GM04503 (cell line): Measurements from ENCODE around the gene TBC1D22B.

Experiments used
- DNase-seq: peaks from one replicate; pipeline ENCODE4 v3.0.0-alpha.2; 2012; ENCODE audit warnings: low read depth

The TBC1D22B gene

DNA sequence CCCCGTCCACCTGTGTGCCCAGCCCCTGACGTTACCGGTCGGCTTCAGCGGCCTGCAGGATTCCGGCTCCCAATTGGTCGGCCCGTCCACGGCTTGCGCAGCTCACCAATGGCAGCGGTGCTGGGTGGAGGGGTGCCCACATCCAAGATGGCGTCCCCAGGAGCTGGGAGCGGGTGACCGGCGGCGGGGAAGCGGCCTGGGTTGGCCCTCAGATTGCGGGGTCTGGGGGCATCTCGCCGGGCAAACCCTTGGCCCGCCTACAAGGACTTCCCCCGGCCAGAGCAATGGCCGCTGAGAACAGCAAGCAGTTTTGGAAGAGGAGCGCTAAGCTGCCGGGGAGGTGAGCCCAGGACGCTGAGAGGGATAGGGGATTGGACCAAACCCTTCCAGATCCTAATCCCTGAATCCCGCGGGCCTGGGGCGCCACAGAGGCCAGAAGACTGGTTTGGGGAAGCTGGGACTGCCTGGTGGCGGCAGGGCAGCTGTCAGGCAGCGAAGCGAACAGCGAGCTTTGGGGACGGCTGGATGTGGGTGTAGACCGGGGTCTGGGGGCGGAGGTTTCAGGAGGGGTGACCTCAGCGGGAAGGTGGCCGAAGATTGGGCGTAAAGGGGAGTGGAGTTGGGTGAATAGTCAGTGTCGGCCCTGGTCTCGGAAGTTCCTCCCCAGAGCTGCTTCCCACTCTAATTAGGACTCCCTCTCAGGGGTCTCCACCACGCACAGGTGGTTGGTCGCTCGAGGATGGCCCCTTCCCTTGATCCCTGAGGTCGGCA is at the start of gene TBC1D22B, which contains the start of gene TMEM217:
Gene TBC1D22B, plus strand, starts transcription at position 139 of the 771 bp plus-strand sequence. Its CDS starts 146 bp downstream, at position 285.
Gene TMEM217, minus strand, starts transcription at position 511 of the 771 bp plus-strand sequence. CDS start 39,114 bp downstream, outside the sequence.
- DNase-seq = no peak

GRCh38 chr6:37207903-37208456 is 49.6 kb upstream of the TBC1D22B start:
- DNase-seq = no peak

- no peak for DNase-seq
These were observed 48.8 kb upstream of the TBC1D22B start for GRCh38 chr6:37208793-37209192.

DNA sequence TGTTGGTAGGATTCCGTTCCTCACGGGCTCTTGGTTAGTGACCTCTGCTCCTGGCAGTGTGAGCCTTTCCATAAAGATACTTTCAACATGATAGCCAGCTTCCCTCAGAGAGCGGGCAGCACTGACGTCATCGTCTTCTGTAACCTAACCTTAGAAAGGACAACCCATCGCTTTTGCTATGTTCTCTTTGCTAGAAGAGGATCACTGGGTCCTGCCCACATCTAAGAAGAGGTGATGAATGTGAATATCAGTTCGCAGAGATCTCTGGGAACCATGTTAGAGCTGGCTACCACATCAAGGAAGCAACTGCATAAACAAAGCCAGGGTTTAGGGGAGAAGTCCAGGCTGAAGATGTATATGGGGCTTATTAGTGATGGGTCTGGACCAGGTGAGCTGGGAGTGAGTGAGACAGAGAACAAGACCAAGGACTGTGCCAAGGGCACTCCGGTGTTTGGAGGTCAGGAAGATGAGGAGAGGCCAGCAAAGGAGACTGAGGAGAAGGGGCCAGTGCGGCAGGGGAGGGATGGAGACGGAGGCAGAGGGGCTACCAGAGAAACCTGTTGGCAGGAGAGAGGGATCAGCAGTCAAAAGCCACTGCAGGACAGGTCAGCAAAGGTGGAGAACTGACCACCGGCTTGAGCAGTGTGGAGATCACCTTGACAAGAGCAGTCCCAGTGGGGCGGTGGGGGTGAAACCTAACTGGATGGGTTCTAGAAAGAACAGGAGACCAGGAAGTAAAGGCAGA is 47.9 kb upstream of the TBC1D22B start:
- DNase-seq = no peak

DNA sequence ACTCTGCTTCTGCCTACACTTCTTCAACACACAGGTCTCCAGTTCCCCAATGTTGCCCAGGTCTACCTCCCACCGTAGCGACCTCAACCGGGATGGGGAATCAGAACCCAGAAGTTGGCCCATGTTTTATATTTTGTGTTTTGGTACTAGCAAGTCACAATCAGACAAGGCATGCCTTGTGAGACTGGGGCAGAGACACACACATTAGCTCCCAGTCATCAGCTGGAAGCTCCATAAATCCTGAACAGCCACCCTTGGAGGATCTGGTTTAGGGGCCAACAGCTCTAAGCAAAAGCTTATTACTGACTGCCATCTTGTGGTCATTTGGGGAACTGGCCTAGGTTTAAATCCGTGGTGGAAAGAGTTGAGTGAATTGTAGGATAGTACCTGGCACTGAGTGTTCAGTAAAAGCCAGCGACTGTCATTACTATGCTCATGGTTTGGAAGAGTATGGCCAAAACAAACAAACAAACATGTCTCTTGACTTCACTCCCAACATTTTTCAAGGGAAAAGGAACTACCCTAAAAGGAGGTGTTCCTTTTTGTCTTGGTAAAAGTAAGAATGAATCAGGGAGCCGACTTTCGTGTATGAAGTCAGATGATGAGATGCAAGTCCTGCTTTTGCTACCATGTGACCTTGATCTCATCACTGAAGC is 47.1 kb upstream of the TBC1D22B start:
- no peak for DNase-seq

DNA sequence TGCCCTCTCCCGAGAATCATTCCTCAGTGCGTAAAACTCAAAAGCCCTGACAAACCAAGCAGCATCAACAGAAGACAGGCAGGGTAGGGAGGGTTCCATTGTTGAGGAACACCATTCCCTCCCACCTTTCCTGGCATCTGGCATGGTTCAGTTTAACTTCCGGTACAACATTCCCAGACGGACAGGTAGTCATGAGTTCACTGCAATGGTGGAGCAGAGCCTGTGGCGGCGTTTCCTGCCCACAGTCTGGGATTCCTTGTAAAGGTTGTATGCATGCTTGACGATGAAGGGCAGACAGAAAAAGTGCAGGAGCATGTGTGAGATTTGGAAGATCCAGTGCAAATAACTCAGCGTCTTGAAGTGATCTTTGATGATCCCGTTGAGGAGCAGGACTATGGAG is 45.3 kb upstream of the TBC1D22B start:
- DNase-seq = no peak

DNA sequence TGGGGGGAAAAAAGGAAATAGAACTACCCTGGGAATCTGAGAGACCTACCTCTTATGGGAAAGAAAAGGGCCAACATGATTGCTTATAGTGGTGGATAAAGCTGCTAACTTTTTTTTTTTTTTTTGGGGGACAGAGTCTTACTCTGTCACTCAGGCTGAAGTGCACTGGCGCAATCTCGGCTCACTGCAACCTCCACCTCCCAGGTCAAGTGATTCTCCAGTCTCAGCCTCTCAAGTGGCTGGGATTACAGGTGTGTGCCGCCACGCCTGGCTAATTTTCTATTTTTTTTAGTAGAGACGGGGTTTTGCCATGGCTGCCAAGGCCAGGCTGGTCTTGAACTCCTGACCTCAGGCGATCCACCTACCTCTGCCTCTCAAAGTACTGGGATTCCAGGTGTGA is 39.5 kb upstream of the TBC1D22B start:
- DNase-seq = no peak

- DNase-seq = no peak
These were observed 39.1 kb upstream of the TBC1D22B start for GRCh38 chr6:37218511-37218910.

DNA sequence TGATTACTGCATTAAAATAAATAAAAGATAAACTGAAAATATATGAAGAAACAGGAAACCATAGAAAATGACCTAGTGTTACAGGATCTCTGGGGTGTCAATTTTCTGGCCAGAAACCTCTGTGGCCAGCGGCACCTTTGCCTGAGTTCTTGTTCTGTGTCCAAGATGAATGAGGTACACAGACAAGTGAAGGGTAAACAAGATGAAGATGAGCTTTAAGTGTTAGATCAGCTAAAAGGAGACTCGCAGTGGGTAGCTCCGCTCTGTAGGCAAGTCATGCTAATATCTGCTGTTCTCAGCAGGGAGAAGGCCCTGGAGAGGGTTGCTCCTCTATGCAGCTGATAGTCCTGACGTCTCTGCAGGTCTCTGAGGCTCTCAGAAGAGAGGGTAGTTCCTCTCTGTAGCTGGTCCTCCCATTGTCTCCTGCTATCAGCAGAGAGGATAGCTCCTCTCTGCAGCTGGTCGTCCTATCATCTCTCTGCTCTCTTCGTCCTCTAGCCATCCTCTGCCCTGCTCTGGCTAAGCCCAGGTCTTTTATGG is 35.9 kb upstream of the TBC1D22B start:
- no peak for DNase-seq

GRCh38 chr6:37222125-37222967 is 35.2 kb upstream of the TBC1D22B start:
- DNase-seq = no peak

GRCh38 chr6:37222992-37223391 is 34.6 kb upstream of the TBC1D22B start:
- DNase-seq = no peak

DNA sequence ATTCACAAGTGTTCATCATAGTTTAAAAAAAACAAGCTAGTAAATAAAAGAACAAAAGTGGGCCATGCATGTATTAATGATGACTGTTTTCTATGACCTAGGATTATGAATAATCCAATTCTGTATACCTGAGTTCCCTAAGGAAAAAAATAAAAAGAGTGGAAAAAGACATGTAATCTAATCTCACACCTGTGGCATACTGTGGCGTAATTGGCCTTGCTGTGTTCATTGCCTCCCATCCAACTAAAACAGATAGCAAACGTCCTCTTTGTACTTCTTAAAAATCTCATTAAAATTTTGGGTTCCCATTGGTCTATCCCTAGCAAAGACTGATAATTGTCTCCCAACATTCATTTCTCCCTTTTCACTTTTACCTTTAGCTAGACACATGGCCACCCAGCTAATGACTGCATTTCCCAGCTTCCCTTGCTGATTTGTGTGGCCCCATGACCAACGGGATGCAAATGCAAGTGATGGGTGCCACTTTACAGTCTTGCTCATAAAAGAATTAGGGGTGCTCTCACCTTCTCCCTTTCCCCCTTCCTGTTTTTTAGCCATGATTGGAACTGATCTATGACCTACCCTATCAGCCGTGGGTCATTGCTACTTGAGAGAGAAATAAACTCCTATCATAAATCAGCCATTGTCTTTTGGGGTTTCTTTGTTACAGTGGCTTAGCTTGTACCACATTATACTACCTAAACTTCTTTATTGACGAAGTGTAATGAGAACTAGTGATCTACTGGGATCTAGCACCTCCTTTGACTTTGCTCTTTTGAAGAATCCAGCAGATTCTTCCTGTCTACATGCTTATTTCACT is 32.0 kb upstream of the TBC1D22B start:
- no peak for DNase-seq

GRCh38 chr6:37230104-37230503 is 27.5 kb upstream of the TBC1D22B start:
- no peak for DNase-seq

DNA sequence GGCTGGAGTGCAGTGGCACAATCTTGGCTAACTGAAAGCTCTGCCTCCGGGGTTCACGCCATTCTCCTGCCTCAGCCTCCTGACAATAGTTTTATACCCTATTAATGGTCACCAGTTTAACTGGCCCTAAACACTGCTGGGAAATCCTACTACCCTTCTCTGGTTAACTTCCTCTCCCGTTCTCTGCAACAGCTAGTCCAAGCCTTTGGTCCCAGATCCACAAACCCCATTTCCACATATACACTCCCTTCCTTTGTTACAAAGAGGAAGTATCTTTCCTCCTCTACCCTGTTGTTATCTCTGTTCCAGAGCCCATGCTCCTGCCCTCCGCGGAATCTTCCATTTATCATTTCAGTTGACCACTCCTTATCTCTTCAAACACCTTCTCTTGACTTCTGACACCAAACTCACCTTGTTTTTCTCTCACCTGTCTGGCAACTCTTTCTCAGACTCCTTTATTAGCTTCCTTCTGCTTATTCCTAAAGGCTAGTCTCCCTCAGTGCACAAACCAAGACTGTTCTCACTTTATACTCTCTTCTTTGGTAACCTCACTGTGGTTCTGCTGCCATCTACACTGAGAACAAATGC is 25.0 kb upstream of the TBC1D22B start:
- no peak for DNase-seq

DNA sequence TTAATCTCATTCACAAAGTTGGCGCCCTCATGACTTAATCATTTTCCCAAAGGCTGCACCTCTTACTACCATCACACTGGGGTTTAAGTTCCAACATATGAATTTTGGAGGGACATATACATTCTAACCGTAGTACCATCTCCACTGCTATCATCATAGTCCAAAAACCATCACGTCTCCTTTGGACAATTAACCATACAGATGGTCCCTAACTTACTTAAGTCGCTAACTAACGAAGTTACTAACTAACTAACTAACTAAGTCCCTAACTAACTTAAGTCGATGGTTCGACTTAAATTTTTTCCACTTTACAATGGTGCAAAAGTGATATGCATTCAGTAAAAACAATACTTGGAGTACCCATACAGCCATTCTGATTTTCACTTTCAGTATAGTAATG is 24.0 kb upstream of the TBC1D22B start:
- DNase-seq = no peak

DNA sequence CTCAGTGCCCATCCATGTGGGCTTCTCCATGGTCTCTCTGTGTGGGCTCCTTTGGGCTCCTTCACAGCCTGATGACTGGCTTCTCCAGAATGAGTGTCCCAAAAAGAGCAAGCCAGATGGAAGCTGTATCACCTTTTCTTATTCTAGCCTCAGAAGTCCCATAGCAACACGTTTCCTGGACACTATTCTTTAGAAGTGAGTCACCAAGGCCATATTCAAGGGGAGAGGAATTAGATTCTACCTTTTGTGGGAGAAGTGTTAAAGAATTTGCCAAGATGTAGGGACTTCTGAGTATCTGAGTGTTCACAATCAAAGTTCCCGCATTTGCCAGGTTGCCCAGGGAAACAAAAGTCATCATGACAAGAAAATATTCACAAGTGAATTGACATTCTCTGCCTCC is 20.7 kb upstream of the TBC1D22B start:
- no peak for DNase-seq

GRCh38 chr6:37237789-37238188 is 19.8 kb upstream of the TBC1D22B start:
- DNase-seq = no peak

DNA sequence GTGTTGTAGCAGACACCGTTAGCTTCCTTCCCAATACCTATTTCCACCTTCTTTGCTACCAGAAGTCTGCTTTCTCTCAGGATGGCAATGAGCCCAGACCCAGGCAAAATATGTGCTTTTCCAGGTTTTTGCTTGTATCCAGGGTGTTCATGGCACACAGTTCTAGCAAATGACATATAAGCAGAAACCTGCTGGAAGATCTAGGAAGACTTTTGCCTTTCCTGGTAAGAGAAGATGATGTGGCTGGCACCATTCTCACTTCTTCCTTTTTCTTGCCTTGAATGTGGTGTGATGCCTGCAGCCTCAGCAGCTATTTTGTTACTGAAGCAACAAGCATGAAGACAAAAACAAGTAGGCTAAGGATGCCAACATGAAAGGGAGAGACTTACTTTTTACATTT is 19.2 kb upstream of the TBC1D22B start:
- no peak for DNase-seq

GRCh38 chr6:37239526-37239925 is 18.0 kb upstream of the TBC1D22B start:
- no peak for DNase-seq
